Measurements from ENCODE around the gene RAI1. TPM values are rescaled to one million over a fixed set of nuclear protein-coding genes. Genes with fewer than 3 reads are reported as not detected.
"Not testable (repeated sequence)": the region's sequence is repeated elsewhere in the genome, so short reads cannot be mapped to it uniquely, and the experiment has no call there.

The RAI1 gene, protein sequence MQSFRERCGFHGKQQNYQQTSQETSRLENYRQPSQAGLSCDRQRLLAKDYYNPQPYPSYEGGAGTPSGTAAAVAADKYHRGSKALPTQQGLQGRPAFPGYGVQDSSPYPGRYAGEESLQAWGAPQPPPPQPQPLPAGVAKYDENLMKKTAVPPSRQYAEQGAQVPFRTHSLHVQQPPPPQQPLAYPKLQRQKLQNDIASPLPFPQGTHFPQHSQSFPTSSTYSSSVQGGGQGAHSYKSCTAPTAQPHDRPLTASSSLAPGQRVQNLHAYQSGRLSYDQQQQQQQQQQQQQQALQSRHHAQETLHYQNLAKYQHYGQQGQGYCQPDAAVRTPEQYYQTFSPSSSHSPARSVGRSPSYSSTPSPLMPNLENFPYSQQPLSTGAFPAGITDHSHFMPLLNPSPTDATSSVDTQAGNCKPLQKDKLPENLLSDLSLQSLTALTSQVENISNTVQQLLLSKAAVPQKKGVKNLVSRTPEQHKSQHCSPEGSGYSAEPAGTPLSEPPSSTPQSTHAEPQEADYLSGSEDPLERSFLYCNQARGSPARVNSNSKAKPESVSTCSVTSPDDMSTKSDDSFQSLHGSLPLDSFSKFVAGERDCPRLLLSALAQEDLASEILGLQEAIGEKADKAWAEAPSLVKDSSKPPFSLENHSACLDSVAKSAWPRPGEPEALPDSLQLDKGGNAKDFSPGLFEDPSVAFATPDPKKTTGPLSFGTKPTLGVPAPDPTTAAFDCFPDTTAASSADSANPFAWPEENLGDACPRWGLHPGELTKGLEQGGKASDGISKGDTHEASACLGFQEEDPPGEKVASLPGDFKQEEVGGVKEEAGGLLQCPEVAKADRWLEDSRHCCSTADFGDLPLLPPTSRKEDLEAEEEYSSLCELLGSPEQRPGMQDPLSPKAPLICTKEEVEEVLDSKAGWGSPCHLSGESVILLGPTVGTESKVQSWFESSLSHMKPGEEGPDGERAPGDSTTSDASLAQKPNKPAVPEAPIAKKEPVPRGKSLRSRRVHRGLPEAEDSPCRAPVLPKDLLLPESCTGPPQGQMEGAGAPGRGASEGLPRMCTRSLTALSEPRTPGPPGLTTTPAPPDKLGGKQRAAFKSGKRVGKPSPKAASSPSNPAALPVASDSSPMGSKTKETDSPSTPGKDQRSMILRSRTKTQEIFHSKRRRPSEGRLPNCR (N-terminal part only)
- total RNA-seq, result 10 to 100 TPM; 16.7 TPM

DNA sequence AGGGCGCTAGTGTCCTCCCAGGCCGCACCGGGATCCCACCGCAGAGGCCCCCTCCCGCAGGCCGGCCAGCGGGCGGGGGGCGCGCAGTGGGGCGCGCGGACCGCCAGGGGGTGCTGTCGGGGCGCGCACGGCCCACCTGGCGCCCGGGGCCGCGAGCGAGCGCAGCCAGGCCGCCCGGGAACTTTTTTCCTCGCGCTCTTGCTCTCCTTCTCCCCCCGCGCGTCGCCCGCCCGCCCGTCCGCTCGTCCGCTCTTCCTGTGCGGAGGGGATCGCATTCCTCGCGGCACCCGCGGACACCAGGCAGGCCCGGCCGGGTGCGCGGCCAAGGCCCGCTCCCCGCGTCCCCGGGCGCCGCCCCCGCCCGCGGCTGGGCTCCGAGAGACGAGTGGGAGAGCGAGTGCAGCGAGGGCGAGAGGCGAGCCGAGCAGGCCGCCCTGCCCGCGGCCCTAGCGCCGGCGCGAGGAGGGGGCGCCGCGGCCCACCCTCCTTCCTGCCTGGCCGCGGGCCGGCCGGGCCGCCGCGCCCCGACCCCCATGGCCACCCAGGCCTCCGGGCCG, at the start of gene RAI1:
Gene RAI1, plus strand, starts transcription at position 272 of the 557 bp plus-strand sequence. CDS start 111,491 bp downstream, outside the sequence.
- ChIA-PET POLR2A (interaction anchor here (1.1 to 3.3 kb wide), 10 partner anchors 14 to 279 kb away, joined by 3 to 47 read pairs (median 5); partner anchors contain the start of gene SREBF1), CTCF (interaction anchor here (0.7 to 2.8 kb wide), 10 partner anchors 9 to 352 kb away, joined by 3 to 18 read pairs (median 4); no protein-coding TSS in a partner anchor)
- Mint-ChIP-seq H3K4me3 (peak within 1 kb of the TSS; percentile 71), H3K27ac (peak within 1 kb of the TSS; percentile 75), H3K9me3 (no peaks in the 10 kb centered on the region), H3K4me1 (peaks cover 37% of the 10 kb centered on the region), H3K36me3 (ENCODE audit: low read depth) (no peaks in the 10 kb centered on the region), H3K27me3 (peaks cover 7% of the 10 kb centered on the region)
- DNase-seq, result peak; percentile 72

DNA sequence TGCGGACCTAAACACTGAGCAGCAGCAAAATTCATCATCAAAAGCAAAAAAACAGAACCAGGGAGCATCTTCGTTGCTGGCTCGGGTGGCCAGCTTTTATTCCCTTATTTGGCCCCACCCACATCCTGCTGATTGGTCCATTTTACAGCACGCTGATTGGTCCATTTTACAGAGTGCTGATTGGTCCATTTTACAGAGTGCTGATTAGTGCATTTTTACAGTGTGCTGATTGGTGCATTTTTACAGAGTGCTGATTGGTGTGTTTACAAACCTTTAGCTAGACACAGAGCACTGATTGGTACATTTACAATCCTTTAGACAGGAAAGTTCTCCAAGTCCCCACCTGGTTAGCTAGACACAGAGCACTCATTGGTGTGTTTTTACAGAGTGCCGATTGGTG, 48.6 kb upstream of the RAI1 start:
- not testable (repeated sequence) for DNase-seq; H3K9me3 Mint-ChIP-seq; H3K4me3 Mint-ChIP-seq; H3K27ac Mint-ChIP-seq; H3K4me1 Mint-ChIP-seq; H3K36me3 Mint-ChIP-seq (ENCODE audit: low read depth); H3K27me3 Mint-ChIP-seq
- ChIA-PET POLR2A (interaction anchor here (1.5 kb wide), 1 partner anchor 9 kb away, joined by 3 read pairs; no protein-coding TSS in a partner anchor), CTCF (interaction anchor here (0.9 to 1.0 kb wide), 2 partner anchors 10 to 268 kb away, joined by 3 to 5 read pairs; no protein-coding TSS in a partner anchor)

DNA sequence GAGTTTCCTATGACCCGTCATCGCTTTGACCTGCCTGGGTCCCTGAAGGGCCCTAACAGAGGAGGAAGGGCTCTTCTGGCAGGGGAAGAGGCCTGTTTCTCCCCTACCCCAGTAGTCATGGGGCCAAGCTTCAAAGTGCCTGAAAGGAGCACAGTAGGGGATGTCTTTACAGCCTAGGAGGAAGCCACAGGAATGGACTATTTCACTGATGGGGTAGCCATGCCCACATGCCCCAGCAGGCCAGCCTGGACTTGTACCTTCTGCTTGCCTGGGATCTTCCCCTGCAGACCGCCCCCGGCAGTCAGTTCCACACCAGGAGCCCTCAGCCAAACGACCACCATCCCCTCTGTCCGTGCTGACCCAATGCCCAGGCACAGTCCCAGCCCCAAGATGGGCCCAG, 47.9 kb upstream of the RAI1 start:
- peaks cover 8% of the 10 kb centered on the region for H3K4me1 Mint-ChIP-seq
- POLR2A ChIA-PET, result interaction anchor here (1.5 kb wide), 1 partner anchor 9 kb away, joined by 3 read pairs; no protein-coding TSS in a partner anchor
- DNase-seq, result no peak

DNA sequence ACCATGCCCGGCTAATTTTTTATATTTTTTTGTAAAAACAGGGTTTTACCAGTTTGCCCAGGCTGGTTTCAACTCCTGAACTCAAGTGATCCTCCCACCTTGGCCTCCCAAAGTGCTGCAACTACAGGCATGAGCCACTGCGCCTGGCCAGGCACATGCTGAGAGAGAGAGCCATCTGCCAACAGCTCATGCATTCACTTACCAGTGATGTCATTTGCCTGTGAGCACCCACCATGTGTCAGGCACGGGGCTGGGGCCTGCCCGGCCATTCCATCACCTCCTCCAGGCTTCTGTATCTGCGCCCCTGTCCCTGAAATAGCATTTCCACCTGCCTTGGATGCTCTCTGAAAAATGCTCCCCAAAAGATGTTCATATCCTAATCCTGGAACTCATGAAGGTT, 46.1 kb upstream of the RAI1 start:
- CTCF ChIA-PET, result no interaction called here

More for the DNA sequence above, 47.9 kb upstream of the RAI1 start:
- Mint-ChIP-seq H3K36me3 (ENCODE audit: low read depth) (no peaks in the 10 kb centered on the region), H3K9me3 (no peaks in the 10 kb centered on the region), H3K27me3 (peaks cover 2% of the 10 kb centered on the region), H3K27ac (no peak overlapping the region), H3K4me3 (no peak overlapping the region)
- CTCF ChIA-PET, result interaction anchor here (0.9 kb wide), 1 partner anchor 268 kb away, joined by 3 read pairs; no protein-coding TSS in a partner anchor

DNA sequence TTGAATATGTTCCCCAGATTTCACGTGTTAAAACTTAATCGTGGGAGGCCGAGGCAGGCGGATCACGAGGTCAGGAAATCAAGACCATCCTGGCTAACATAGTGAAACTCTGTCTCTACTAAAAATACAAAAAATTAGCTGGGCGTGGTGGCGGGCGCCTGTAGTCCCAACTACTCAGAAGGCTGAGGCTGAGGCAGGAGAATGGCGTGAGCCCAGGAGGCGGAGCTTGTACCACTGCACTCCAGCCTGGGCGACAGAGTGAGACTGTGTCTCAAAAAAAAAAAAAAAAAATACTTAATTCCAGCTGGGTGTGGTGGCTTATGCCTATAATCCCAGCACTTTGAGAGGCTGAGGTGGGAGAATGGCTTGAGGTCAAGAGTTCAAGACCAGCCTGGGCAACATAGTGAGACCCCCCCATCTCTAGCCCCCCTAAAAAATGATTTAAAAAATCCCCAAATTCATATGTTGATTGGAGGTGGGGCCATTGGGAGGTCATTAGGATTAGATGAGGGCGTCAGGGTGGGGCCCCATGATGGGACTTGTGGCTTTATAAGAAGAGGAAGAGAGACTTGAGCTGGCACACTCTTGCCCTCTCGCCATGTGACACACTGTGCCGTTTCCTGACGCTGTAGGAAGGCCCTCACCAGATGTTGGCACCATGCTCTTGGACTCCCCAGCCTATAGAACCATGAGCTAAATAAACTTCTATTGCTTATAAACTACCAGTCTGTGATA, 45.6 kb upstream of the RAI1 start:
- H3K36me3 Mint-ChIP-seq (ENCODE audit: low read depth); CTCF ChIA-PET; POLR2A ChIA-PET; H3K9me3 Mint-ChIP-seq; H3K4me1 Mint-ChIP-seq; DNase-seq; H3K27me3 Mint-ChIP-seq; H3K27ac Mint-ChIP-seq; H3K4me3 Mint-ChIP-seq: not testable (repeated sequence)

More for the DNA sequence above, 46.1 kb upstream of the RAI1 start:
- H3K27ac Mint-ChIP-seq, result no peak overlapping the region
- peaks cover 4% of the 10 kb centered on the region for H3K27me3 Mint-ChIP-seq
- DNase-seq, result no peak
- H3K36me3 Mint-ChIP-seq (ENCODE audit: low read depth), result no peaks in the 10 kb centered on the region
- POLR2A ChIA-PET, result no interaction called here
- H3K4me1 Mint-ChIP-seq, result no peaks in the 10 kb centered on the region
- H3K9me3 Mint-ChIP-seq, result no peaks in the 10 kb centered on the region
- H3K4me3 Mint-ChIP-seq, result no peak overlapping the region

GRCh38 chr17:17636272-17636885, 44.9 kb upstream of the RAI1 start:
- no peaks in the 10 kb centered on the region for H3K36me3 Mint-ChIP-seq (ENCODE audit: low read depth)
- H3K9me3 Mint-ChIP-seq, result no peaks in the 10 kb centered on the region
- H3K4me3 Mint-ChIP-seq, result no peak overlapping the region
- DNase-seq, result no peak
- POLR2A ChIA-PET, result no interaction called here
- H3K4me1 Mint-ChIP-seq, result no peaks in the 10 kb centered on the region
- CTCF ChIA-PET, result no interaction called here
- H3K27me3 Mint-ChIP-seq, result peaks cover 4% of the 10 kb centered on the region
- no peak overlapping the region for H3K27ac Mint-ChIP-seq

DNA sequence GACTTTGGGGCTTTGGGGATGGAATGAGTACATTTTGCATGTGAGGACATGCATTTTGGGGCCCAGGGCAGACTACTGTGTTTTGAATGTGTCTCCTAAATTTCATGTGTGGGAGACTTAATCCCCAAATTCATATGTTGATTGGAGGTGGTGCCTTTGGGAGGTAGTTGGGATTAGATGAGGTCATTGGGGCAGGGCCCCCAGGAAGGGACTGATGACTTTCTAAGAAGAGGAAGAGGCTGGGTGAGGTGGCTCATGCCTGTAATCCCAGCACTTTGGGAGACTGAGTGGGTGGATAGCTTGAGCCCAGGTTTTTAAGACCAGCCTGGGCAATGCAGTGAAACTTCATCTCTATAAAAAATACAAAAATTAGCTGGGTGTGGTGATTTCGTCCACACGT, 42.8 kb upstream of the RAI1 start:
- no peaks in the 10 kb centered on the region for H3K36me3 Mint-ChIP-seq (ENCODE audit: low read depth)
- H3K9me3 Mint-ChIP-seq, result no peaks in the 10 kb centered on the region
- H3K4me3 Mint-ChIP-seq, result no peak overlapping the region
- ChIA-PET POLR2A (no interaction called here), CTCF (interaction anchor here (1.9 kb wide), 1 partner anchor 142 kb away, joined by 8 read pairs; the partner anchor contains the start of gene RASD1)
- H3K27ac Mint-ChIP-seq, result no peak overlapping the region
- peaks cover 4% of the 10 kb centered on the region for H3K27me3 Mint-ChIP-seq
- DNase-seq, result no peak
- H3K4me1 Mint-ChIP-seq, result no peaks in the 10 kb centered on the region

DNA sequence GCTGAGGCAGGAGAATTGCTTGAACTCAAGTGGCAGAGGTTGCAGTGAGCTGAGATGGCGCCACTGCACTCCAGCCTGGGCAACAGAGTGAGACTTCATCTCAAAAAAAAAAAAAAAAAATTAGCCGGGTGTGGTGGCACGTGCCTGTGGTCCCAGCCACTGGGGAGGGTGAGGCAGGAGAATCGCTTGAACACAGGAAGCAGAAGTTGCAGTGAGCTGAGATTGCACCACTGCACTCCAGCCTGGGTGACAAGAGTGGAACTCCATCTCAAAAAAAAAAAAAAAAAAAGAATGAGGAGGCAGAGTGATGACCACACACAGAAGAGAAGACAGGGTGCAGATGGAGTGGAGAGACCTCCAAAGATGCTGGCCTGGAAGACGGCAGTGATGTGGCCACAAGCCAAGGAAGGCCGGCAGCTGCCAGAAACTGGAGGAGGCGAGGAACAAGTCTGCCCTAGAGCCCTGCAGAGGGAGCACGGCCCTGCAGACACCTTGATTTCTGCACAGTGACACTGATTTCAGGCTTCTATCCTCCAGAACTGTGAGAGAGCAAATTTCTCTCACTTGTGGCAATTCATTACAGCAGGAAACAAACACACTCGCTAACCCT, 41.5 kb upstream of the RAI1 start:
- H3K27ac Mint-ChIP-seq; H3K27me3 Mint-ChIP-seq; H3K4me3 Mint-ChIP-seq; H3K36me3 Mint-ChIP-seq (ENCODE audit: low read depth); DNase-seq; POLR2A ChIA-PET; H3K4me1 Mint-ChIP-seq; H3K9me3 Mint-ChIP-seq: not testable (repeated sequence)
- CTCF ChIA-PET, result interaction anchor here (1.9 to 3.6 kb wide), 2 partner anchors 27 to 143 kb away, joined by 8 to 16 read pairs; partner anchors contain the start of gene RASD1

DNA sequence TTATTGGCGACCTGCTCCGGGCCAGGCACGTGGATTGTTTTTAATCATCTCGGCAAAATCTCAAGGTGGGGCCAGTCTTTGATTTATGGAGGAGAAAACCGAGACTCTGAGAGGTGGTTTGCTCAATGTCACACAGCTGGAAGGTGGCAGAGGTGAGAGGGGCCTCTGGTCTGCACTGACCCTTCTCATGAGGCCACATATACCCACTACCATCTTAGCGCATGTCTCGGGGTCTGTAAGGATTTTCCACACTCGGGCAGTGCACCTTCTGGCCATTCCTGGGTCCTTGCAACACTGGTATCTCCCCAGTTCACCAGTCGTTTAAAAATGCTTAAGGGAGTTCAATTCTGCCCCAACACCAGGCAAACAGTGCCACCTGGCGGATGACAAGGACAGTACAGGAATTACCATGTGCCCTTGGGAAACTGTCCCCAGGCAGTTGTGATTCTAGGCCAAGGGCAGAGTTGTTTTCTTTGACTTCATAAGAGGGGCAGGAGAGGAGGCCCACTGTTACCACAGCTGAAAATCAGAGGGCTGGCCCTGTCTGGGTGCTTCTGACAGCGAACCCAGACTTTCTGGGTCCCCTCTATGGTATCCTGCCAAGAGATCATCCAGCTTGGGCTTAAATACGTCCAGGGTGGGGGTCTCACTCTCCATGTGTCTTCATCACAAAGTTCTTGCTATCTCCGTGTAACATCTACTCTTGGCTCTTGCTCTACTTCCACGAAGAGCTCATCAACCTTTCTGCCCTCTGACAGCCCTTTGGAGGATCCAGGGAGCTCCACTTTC, 39.4 kb upstream of the RAI1 start:
- no peaks in the 10 kb centered on the region for H3K9me3 Mint-ChIP-seq

DNA sequence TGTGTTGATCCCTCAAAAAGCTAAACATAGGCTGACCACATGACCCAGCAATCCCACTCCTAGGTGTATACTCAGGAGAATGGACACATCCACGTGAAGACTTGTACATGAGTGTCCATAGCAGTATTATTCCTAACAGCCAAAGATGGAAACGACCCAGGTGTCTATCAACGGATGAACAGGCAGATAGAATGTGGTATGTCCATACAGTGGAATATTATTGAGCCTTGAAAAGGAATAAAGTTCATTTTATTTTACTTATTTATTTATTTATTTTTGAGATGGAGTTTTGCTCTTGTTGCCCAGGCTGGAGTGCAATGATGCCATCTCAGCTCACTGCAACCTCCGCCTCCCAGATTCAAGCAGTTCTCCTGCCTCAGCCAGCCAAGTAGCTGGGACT, 36.1 kb upstream of the RAI1 start:
- H3K27me3 Mint-ChIP-seq; POLR2A ChIA-PET; CTCF ChIA-PET; H3K4me3 Mint-ChIP-seq; H3K27ac Mint-ChIP-seq; H3K36me3 Mint-ChIP-seq (ENCODE audit: low read depth); H3K9me3 Mint-ChIP-seq; DNase-seq; H3K4me1 Mint-ChIP-seq: not testable (repeated sequence)

More for the DNA sequence above, 39.4 kb upstream of the RAI1 start:
- Mint-ChIP-seq H3K27me3 (peaks cover 4% of the 10 kb centered on the region), H3K36me3 (ENCODE audit: low read depth) (no peaks in the 10 kb centered on the region), H3K4me1 (no peaks in the 10 kb centered on the region), H3K27ac (no peak overlapping the region), H3K4me3 (no peak overlapping the region)
- ChIA-PET POLR2A (interaction anchor here (0.7 to 2.2 kb wide), 2 partner anchors 9 to 145 kb away, joined by 3 to 6 read pairs; no protein-coding TSS in a partner anchor), CTCF (interaction anchor here (0.6 to 3.6 kb wide), 21 partner anchors 9 to 1129 kb away, joined by 3 to 51 read pairs (median 3); partner anchors contain the start of genes PEMT and RASD1)
- peak; percentile 83 for DNase-seq

- H3K27me3 Mint-ChIP-seq, result no peaks in the 10 kb centered on the region
Observed at GRCh38 chr17:17645961-17646360, 35.3 kb upstream of the RAI1 start.

More at GRCh38 chr17:17645961-17646360, 35.3 kb upstream of the RAI1 start:
- H3K27ac Mint-ChIP-seq, result no peak overlapping the region
- no peaks in the 10 kb centered on the region for H3K4me1 Mint-ChIP-seq
- POLR2A ChIA-PET, result no interaction called here
- no peaks in the 10 kb centered on the region for H3K36me3 Mint-ChIP-seq (ENCODE audit: low read depth)
- no peak for DNase-seq
- CTCF ChIA-PET, result no interaction called here
- no peak overlapping the region for H3K4me3 Mint-ChIP-seq
- no peaks in the 10 kb centered on the region for H3K9me3 Mint-ChIP-seq
